SH-SY5Y (cell line): Measurements from ENCODE around the gene SLC10A7.

ENCODE experiments used
- GATA2 ChIP-seq: IDR thresholded peaks from 2 replicates; pipeline ENCODE4 v1.6.1; 2011; ENCODE audit warnings: mild to moderate bottlenecking, low read depth, low read length
- GATA3 ChIP-seq: IDR thresholded peaks from 2 replicates; pipeline ENCODE4 v1.6.1; 2011; ENCODE audit warnings: low read depth, mild to moderate bottlenecking, low read length, moderate library complexity

Gene SLC10A7

GRCh38 chr4:146291313-146291712 lies 230.4 kb downstream of the SLC10A7 start:
- no peak for TF ChIP-seq GATA2
- TF ChIP-seq GATA3, result no peak

- no peak for TF ChIP-seq GATA3
These were observed 233.5 kb downstream of the SLC10A7 start for GRCh38 chr4:146288193-146288592.

- no peak for TF ChIP-seq GATA3
- no peak for TF ChIP-seq GATA2
These were observed 236.7 kb downstream of the SLC10A7 start for GRCh38 chr4:146285037-146285436.

GRCh38 chr4:146283758-146284651 lies 237.7 kb downstream of the SLC10A7 start:
- no peak for TF ChIP-seq GATA2
- no peak for TF ChIP-seq GATA3

- TF ChIP-seq GATA3 (no peak), GATA2 (no peak)
These were observed 239.1 kb downstream of the SLC10A7 start for GRCh38 chr4:146282657-146283056.

- TF ChIP-seq GATA2 (no peak), GATA3 (no peak)
These were observed 242.8 kb downstream of the SLC10A7 start for GRCh38 chr4:146278986-146279385.

- TF ChIP-seq GATA3 (no peak), GATA2 (no peak)
These were observed 246.4 kb downstream of the SLC10A7 start for GRCh38 chr4:146275370-146275769.

GRCh38 chr4:146274774-146275173 lies 247.0 kb downstream of the SLC10A7 start:
- TF ChIP-seq GATA3 (no peak), GATA2 (no peak)

GRCh38 chr4:146273204-146273901 lies 248.4 kb downstream of the SLC10A7 start:
- TF ChIP-seq GATA3, result no peak
- no peak for TF ChIP-seq GATA2

GRCh38 chr4:146271466-146271865 lies 250.3 kb downstream of the SLC10A7 start:
- no peak for TF ChIP-seq GATA3
- TF ChIP-seq GATA2, result no peak

GRCh38 chr4:146269228-146269653 lies 252.5 kb downstream of the SLC10A7 start:
- TF ChIP-seq GATA3 (no peak), GATA2 (no peak)

GRCh38 chr4:146267826-146268225 lies 253.9 kb downstream of the SLC10A7 start:
- TF ChIP-seq GATA2 (no peak), GATA3 (no peak)

GRCh38 chr4:146265950-146266490 lies 255.7 kb downstream of the SLC10A7 start:
- TF ChIP-seq GATA2 (no peak), GATA3 (no peak)

GRCh38 chr4:146263793-146264192 lies 257.9 kb downstream of the SLC10A7 start:
- no peak for TF ChIP-seq GATA2
- no peak for TF ChIP-seq GATA3

GRCh38 chr4:146261041-146261440 lies 260.7 kb downstream of the SLC10A7 start:
- no peak for TF ChIP-seq GATA2
- no peak for TF ChIP-seq GATA3

GRCh38 chr4:146260521-146260920 lies 261.2 kb downstream of the SLC10A7 start:
- TF ChIP-seq GATA2 (no peak), GATA3 (no peak)
